GM12878 (cell line): ENCODE data around the gene OR51B6. TPM values are rescaled to one million over a fixed set of nuclear protein-coding genes. Genes with fewer than 3 reads are reported as not detected.

Experiments used
- ATAC-seq: fragments of 200-7000 bp; cut with Tn5 transposase; 3 replicates; pipeline ENCODE4 v1.9.1; 2020; ENCODE audit warnings: mild to moderate bottlenecking, moderate library complexity
- BruUV-seq: library from RNA; stranded (reverse); fragments of 400-500 nt; replicated peaks from 2 replicates; lab custom pipeline; 2021; lab: Mats Ljungman, UMichigan
- CTCF ChIA-PET: fragments of 300-600 bp; sonication (Branson Sonifier 250); formaldehyde crosslinking; extraction: SDS; loops from one replicate; lab custom pipeline; 2021; ENCODE audit warnings: inconsistent platforms; lab: Yijun Ruan, JAX
- POLR2A ChIA-PET: fragments of 350-600 bp; formaldehyde crosslinking; extraction: SDS; loops from one replicate; lab custom pipeline; 2021; ENCODE audit warnings: inconsistent platforms; lab: Charles Lee
- RAD21 ChIA-PET: fragments of 300-600 bp; sonication (Branson Sonifier 250); formaldehyde crosslinking; loops from one replicate; lab custom pipeline; 2023; ENCODE audit warnings: antibody characterized with exemption; ENCODE audit not compliant: unreplicated experiment; lab: Charles Lee
- SMC1A ChIA-PET: fragments of 300-600 bp; sonication (Branson Sonifier 250); formaldehyde crosslinking; loops from one replicate; lab custom pipeline; 2023; ENCODE audit not compliant: unreplicated experiment, uncharacterized antibody; lab: Charles Lee
- DNase-seq: peaks from one replicate; pipeline ENCODE4 v3.0.0-alpha.2; 2011; ENCODE audit warnings: low read depth, low spot score
- FAIRE-seq: peaks from 3 replicates; lab custom pipeline; 2011; peaks lifted over from hg19 to GRCh38; lab: Jason Lieb, UNC
- H2AFZ ChIP-seq: 2 replicates; pipeline ENCODE4 v1.6.0; 2011; ENCODE audit warnings: low read depth, low read length, control low read depth; ENCODE audit not compliant: control insufficient read depth
- H3K27ac ChIP-seq: 2 replicates; pipeline ENCODE4 v1.5.1; 2011; ENCODE audit warnings: control low read depth; ENCODE audit not compliant: control insufficient read depth, insufficient read depth
- H3K27me3 ChIP-seq, 2 experiments: replicated peaks in 1 of 2; 2 replicates each; pipeline versions ENCODE4 v1.6.0 to v1.6.1; 2011; ENCODE audit warnings: low read length in 1 of 2; ENCODE audit not compliant: control insufficient read depth in 2 of 2, insufficient read depth in 2 of 2
- H3K36me3 ChIP-seq, 2 experiments: 2 replicates each; pipeline ENCODE4 v1.5.1; 2011; ENCODE audit warnings: low read length in 1 of 2; ENCODE audit not compliant: control insufficient read depth in 2 of 2, insufficient read depth in 2 of 2
- H3K4me1 ChIP-seq: 2 replicates; pipeline ENCODE4 v1.6.1; 2011; ENCODE audit warnings: mild to moderate bottlenecking, low read length, moderate library complexity, mixed read lengths; ENCODE audit not compliant: control insufficient read depth, insufficient read depth
- H3K4me2 ChIP-seq: 2 replicates; pipeline ENCODE4 v1.6.0; 2011; ENCODE audit warnings: control low read depth; ENCODE audit not compliant: control insufficient read depth, insufficient read depth
- H3K4me3 ChIP-seq: fragments of 200-600 bp; sonication (generic); 2 replicates; pipeline ENCODE4 v1.5.1; 2016
- H3K79me2 ChIP-seq: 2 replicates; pipeline ENCODE4 v1.6.0; 2011; ENCODE audit warnings: low read length; ENCODE audit not compliant: control insufficient read depth, insufficient read depth
- H3K9ac ChIP-seq: 2 replicates; pipeline ENCODE4 v1.8.0; 2011; ENCODE audit warnings: low read length, control low read depth, mixed read lengths; ENCODE audit not compliant: control insufficient read depth, insufficient read depth
- H3K9me3 ChIP-seq: replicated peaks from 3 replicates; pipeline ENCODE4 v1.5.1; 2011; ENCODE audit warnings: mild to moderate bottlenecking, low read length; ENCODE audit not compliant: control insufficient read depth, insufficient read depth
- H4K20me1 ChIP-seq: 2 replicates; pipeline ENCODE4 v1.6.0; 2011; ENCODE audit not compliant: control insufficient read depth, insufficient read depth
- CREB1 ChIP-seq: IDR thresholded peaks from 2 replicates; pipeline ENCODE4 v1.6.1; 2012; ENCODE audit warnings: low read depth, mild to moderate bottlenecking, inconsistent platforms
- E4F1 ChIP-seq: fragments of 450-650 bp; IDR thresholded peaks from 2 replicates; pipeline ENCODE4 v1.6.1; 2018; ENCODE audit warnings: borderline replicate concordance, mild to moderate bottlenecking; ENCODE audit not compliant: partially characterized antibody
- FOXK2 ChIP-seq: fragments of 450-650 bp; IDR thresholded peaks from 2 replicates; pipeline ENCODE4 v1.6.1; 2017; ENCODE audit warnings: mild to moderate bottlenecking, moderate library complexity
- NFIC ChIP-seq: IDR thresholded peaks from 2 replicates; pipeline ENCODE4 v1.6.1; 2012; ENCODE audit warnings: low read depth, mild to moderate bottlenecking, inconsistent platforms, low read length, moderate library complexity
- PAX5 ChIP-seq: IDR thresholded peaks from 2 replicates; pipeline ENCODE4 v1.6.1; 2011; ENCODE audit warnings: low read depth, low read length, borderline replicate concordance
- WRNIP1 ChIP-seq: IDR thresholded peaks from 2 replicates; pipeline ENCODE4 v1.6.1; 2011; ENCODE audit warnings: low read depth, low read length, improper control_type of control experiment, borderline replicate concordance
- ZNF217 ChIP-seq: fragments of 450-650 bp; IDR thresholded peaks from 2 replicates; pipeline ENCODE4 v1.6.1; 2017; ENCODE audit warnings: antibody characterized with exemption, mild to moderate bottlenecking
- WGBS: methylation state at CpG from one replicate; pipeline ENCODE4 v1.1.6; 2016; ENCODE audit warnings: low lambda C conversion rate; ENCODE audit not compliant: insufficient replicate concordance, insufficient coverage; ENCODE audit errors: missing lambda C conversion rate; 5-methylcytosine and 5-hydroxymethylcytosine counted together
- in situ Hi-C: fragments of 300-500 bp; cut with MboI; formaldehyde crosslinking; loops from 9 replicates; pipeline ENCODE4 v1.14.3; 2018; ENCODE audit warnings: mixed read lengths
- intact Hi-C: fragments of 100-400 bp; cut with micrococcal nuclease; formaldehyde crosslinking; loops from one replicate; pipeline ENCODE4 v1.14.2; 2022; ENCODE audit not compliant: unreplicated experiment
- polyA plus RNA-seq, 11 experiments: library from polyadenylated mRNA; depleted of rRNA in 4 of 11; unstranded in 6 of 11; stranded (reverse) in 5 of 11; fragments of >200 nt; fragmentation: Nextera tagmentation in 4 of 11; fragmentation: Illumina TruSeq in 1 of 11; extraction: Ambion mirVana in 4 of 11; extraction: Trizol in 1 of 11; gene quantifications; 1 replicate in 1 of 11; 2 replicates in 10 of 11; pipeline versions ENCODE4 v1.2.1 to v1.2.3, GENCODE V29; 2011 to 2016; ENCODE audit warnings: inconsistent platforms in 2 of 11, missing spikeins in 2 of 11, low read depth in 1 of 11
- total RNA-seq, 4 experiments: library from RNA; depleted of rRNA in 3 of 4; stranded (reverse); fragments of >200 nt in 3 of 4; fragmentation: Illumina TruSeq in 1 of 4; extraction: Trizol in 1 of 4; gene quantifications; 2 replicates each; pipeline versions ENCODE4 v1.2.1 to v1.2.3, GENCODE V29; 2013 to 2021

The OR51B6 gene
- total and polyA plus RNA-seq, 10 of the 15 experiments (the other 5 are each of a cell fraction or from before 2014, with no cell fraction given) = 0.17 TPM; not detected in 9

- Histone ChIP-seq H3K36me3 (no peaks in the 10 kb centered on the region), H4K20me1 (no peaks in the 10 kb centered on the region), H3K9ac (no peak within 1 kb of the TSS), H3K4me1 (no peaks in the 10 kb centered on the region), H3K4me3 (no peak within 1 kb of the TSS), H3K27me3 (no peaks in the 10 kb centered on the region; a peak in 1 of 4 replicates)
- no peak for DNase-seq
- no TSS peak for BruUV-seq
- no peak for FAIRE-seq
- SMC1A ChIA-PET = no interaction called here
- CTCF ChIA-PET = no interaction called here
- no peak for TF ChIP-seq WRNIP1
- no peak for TF ChIP-seq E4F1
- no peak for TF ChIP-seq CREB1
- TF ChIP-seq PAX5 = no peak
- no peak for TF ChIP-seq FOXK2
- no peak for TF ChIP-seq NFIC
- no peak for TF ChIP-seq ZNF217
- TF ChIP-seq, all 136 proteins: peak for 0
- Histone ChIP-seq H3K79me2 (no peaks in the 10 kb centered on the region), H3K27ac (no peak within 1 kb of the TSS), H2AFZ (no peak within 1 kb of the TSS), H3K4me2 (no peak within 1 kb of the TSS), H3K9me3 (no peaks in the 10 kb centered on the region)
- POLR2A ChIA-PET = no interaction called here
- RAD21 ChIA-PET = no interaction called here
- 56% methylated on average over 2 of the region's 2 CpGs for WGBS
- no peak for ATAC-seq
- intact Hi-C loops = no loop called here
- in situ Hi-C loops = no loop called here
Measured at GRCh38 chr11:5301846-5302245, 49.5 kb upstream of the OR51B6 start, which contains the start of gene OR51B4. OR51B4 (minus strand) TSS chr11:5301946; CDS start chr11:5301946, 0 bp downstream.
